Vagina (tissue), 2 donors: ENCODE measurements around the gene CD160.
"Not testable (repeated sequence)": the region's sequence is repeated elsewhere in the genome, so short reads cannot be mapped to it uniquely, and the experiment has no call there.

Source experiments
- POLR2A ChIP-seq, 2 donors: fragments of 450-650 bp; IDR thresholded peaks; one replicate each; pipeline ENCODE4 v1.6.1; 2017; ENCODE audit warnings: antibody characterized with exemption in 2 of 2, mild to moderate bottlenecking in 2 of 2, moderate library complexity in 2 of 2
- POLR2AphosphoS5 ChIP-seq, 2 donors: sonication (generic); formaldehyde crosslinking; IDR thresholded peaks; one replicate each; pipeline ENCODE4 v1.9.0; 2017; ENCODE audit warnings: antibody characterized with exemption in 2 of 2, mild to moderate bottlenecking in 2 of 2, low read depth in 1 of 2; ENCODE audit not compliant: insufficient read depth in 1 of 2
- TF ChIP-seq, protein P1 (sequence below), 3 experiments: fragments of 450-650 bp in 2 of 3; fragments of 200-600 bp in 1 of 3; sonication (generic) in 1 of 3; IDR thresholded peaks; one replicate each; pipeline ENCODE4 v1.5.1; 2017 to 2019; ENCODE audit warnings: antibody characterized with exemption in 3 of 3, mild to moderate bottlenecking in 2 of 3, moderate library complexity in 2 of 3

DNA sequence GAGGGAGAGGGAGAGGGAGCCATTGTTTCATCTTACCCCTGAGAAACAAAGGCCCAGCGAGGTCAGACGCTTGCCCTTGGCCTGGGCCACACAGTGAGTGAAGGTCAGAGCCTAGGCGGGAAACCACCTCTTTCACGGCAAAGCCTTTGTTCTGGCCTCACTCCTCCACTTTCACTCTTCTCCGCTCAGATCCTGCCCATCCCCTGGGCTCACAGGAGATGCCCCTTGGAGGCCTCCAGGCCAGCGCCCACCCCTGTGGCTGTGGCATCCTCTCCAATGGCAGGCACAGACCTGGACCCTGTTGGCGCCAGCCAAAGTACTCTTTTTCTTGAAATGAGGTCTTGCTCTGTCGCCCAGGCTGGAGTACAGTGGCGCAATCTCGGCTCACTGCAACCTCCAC is 48.7 kb downstream of the CD160 start:
- TF ChIP-seq POLR2A (IDR thresholded peaks at IDR 0.05); POLR2AphosphoS5 (IDR thresholded peaks at IDR 0.05; ENCODE audit: insufficient read depth in 1 of 2, low read depth in 1 of 2): not testable (repeated sequence)
- TF ChIP-seq, protein P1, sequence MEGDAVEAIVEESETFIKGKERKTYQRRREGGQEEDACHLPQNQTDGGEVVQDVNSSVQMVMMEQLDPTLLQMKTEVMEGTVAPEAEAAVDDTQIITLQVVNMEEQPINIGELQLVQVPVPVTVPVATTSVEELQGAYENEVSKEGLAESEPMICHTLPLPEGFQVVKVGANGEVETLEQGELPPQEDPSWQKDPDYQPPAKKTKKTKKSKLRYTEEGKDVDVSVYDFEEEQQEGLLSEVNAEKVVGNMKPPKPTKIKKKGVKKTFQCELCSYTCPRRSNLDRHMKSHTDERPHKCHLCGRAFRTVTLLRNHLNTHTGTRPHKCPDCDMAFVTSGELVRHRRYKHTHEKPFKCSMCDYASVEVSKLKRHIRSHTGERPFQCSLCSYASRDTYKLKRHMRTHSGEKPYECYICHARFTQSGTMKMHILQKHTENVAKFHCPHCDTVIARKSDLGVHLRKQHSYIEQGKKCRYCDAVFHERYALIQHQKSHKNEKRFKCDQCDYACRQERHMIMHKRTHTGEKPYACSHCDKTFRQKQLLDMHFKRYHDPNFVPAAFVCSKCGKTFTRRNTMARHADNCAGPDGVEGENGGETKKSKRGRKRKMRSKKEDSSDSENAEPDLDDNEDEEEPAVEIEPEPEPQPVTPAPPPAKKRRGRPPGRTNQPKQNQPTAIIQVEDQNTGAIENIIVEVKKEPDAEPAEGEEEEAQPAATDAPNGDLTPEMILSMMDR (IDR thresholded peaks at IDR 0.05) = not testable (repeated sequence)
